Vagina (tissue), 2 donors: ENCODE results near the gene MID1. TPM values are rescaled to one million over a fixed set of nuclear protein-coding genes. Genes with fewer than 3 reads are reported as not detected.

ENCODE experiments used
- DNase-seq, 2 donors: peaks; one replicate each; pipeline ENCODE4 v3.0.0-alpha.2; 2017; ENCODE audit errors: extremely low spot score in 2 of 2
- H3K27ac ChIP-seq: fragments of 200-600 bp; sonication (generic); one replicate; pipeline ENCODE4 v1.5.1; 2019
- H3K27me3 ChIP-seq: fragments of 200-600 bp; sonication (generic); one replicate; pipeline ENCODE4 v1.5.1; 2019
- H3K36me3 ChIP-seq, 2 donors: fragments of 200-600 bp; sonication (generic); one replicate each; pipeline ENCODE4 v1.5.1; 2017 to 2019
- H3K4me1 ChIP-seq: fragments of 200-600 bp; sonication (generic); one replicate; pipeline ENCODE4 v1.5.1; 2019
- H3K4me3 ChIP-seq, 2 donors: fragments of 200-600 bp; sonication (generic); 1 replicate in 1 of 2; 2 replicates in 1 of 2; pipeline ENCODE4 v1.5.1; 2016 to 2019
- H3K9me3 ChIP-seq: fragments of 200-600 bp; sonication (generic); one replicate; pipeline ENCODE4 v1.5.1; 2019
- CTCF ChIP-seq, 3 experiments: fragments of 450-650 bp in 2 of 3; fragments of 200-600 bp in 1 of 3; sonication (generic) in 1 of 3; IDR thresholded peaks; one replicate each; pipeline ENCODE4 v1.5.1; 2017 to 2019; ENCODE audit warnings: antibody characterized with exemption in 3 of 3, mild to moderate bottlenecking in 2 of 3, moderate library complexity in 2 of 3
- POLR2A ChIP-seq, 2 donors: fragments of 450-650 bp; IDR thresholded peaks; one replicate each; pipeline ENCODE4 v1.6.1; 2017; ENCODE audit warnings: antibody characterized with exemption in 2 of 2, mild to moderate bottlenecking in 2 of 2, moderate library complexity in 2 of 2
- POLR2AphosphoS5 ChIP-seq, 2 donors: sonication (generic); formaldehyde crosslinking; IDR thresholded peaks; one replicate each; pipeline ENCODE4 v1.9.0; 2017; ENCODE audit warnings: antibody characterized with exemption in 2 of 2, mild to moderate bottlenecking in 2 of 2, low read depth in 1 of 2; ENCODE audit not compliant: insufficient read depth in 1 of 2
- intact Hi-C: fragments of 100-400 bp; cut with DNase I; formaldehyde crosslinking; loops from one replicate; pipeline ENCODE4 v1.15.1; 2023
- total RNA-seq: library from RNA; depleted of rRNA; stranded (reverse); fragments of >200 nt; gene quantifications from one replicate; pipeline ENCODE4 v1.2.3, GENCODE V29; 2016

MID1 gene
- total RNA-seq, 1 donor from 2014 or later: 16.2 TPM

GRCh38 chrX:10502961-10503360 lies 117.4 kb downstream of the MID1 start:
- H3K36me3 ChIP-seq: no peaks in the 10 kb centered on the region
- no peaks in the 10 kb centered on the region for H3K27me3 ChIP-seq
- no peak overlapping the region for H3K4me3 ChIP-seq
- intact Hi-C loops: no loop called here
- H3K27ac ChIP-seq: no peak overlapping the region
- H3K4me1 ChIP-seq: no peaks in the 10 kb centered on the region
- no peaks in the 10 kb centered on the region for H3K9me3 ChIP-seq
- TF ChIP-seq CTCF (IDR thresholded peaks at IDR 0.05) (no peak), POLR2A (IDR thresholded peaks at IDR 0.05) (no peak), POLR2AphosphoS5 (IDR thresholded peaks at IDR 0.05; ENCODE audit: insufficient read depth in 1 of 2, low read depth in 1 of 2) (no peak)
- DNase-seq: no peak

- no peak for TF ChIP-seq CTCF (IDR thresholded peaks at IDR 0.05)
- no peak for TF ChIP-seq POLR2AphosphoS5 (IDR thresholded peaks at IDR 0.05; ENCODE audit: insufficient read depth in 1 of 2, low read depth in 1 of 2)
- no peak for TF ChIP-seq POLR2A (IDR thresholded peaks at IDR 0.05)
- H3K36me3 ChIP-seq: no peaks in the 10 kb centered on the region
- no peaks in the 10 kb centered on the region for H3K27me3 ChIP-seq
- no peak for DNase-seq
- H3K4me3 ChIP-seq: no peak overlapping the region
- intact Hi-C loops: no loop called here
- no peak overlapping the region for H3K27ac ChIP-seq
- H3K4me1 ChIP-seq: no peaks in the 10 kb centered on the region
- no peaks in the 10 kb centered on the region for H3K9me3 ChIP-seq
Observed at GRCh38 chrX:10501611-10502010, 118.8 kb downstream of the MID1 start.

- Histone ChIP-seq H3K4me1 (no peaks in the 10 kb centered on the region), H3K4me3 (no peak overlapping the region), H3K27me3 (no peaks in the 10 kb centered on the region), H3K9me3 (no peaks in the 10 kb centered on the region), H3K36me3 (no peaks in the 10 kb centered on the region), H3K27ac (no peak overlapping the region)
- intact Hi-C loops: no loop called here
- no peak for TF ChIP-seq POLR2AphosphoS5 (IDR thresholded peaks at IDR 0.05; ENCODE audit: insufficient read depth in 1 of 2, low read depth in 1 of 2)
- no peak for TF ChIP-seq POLR2A (IDR thresholded peaks at IDR 0.05)
- TF ChIP-seq CTCF (IDR thresholded peaks at IDR 0.05): no peak
- no peak for DNase-seq
Observed at GRCh38 chrX:10496345-10496965, 123.9 kb downstream of the MID1 start.

- no peak overlapping the region for H3K27ac ChIP-seq
- no peaks in the 10 kb centered on the region for H3K27me3 ChIP-seq
- no peaks in the 10 kb centered on the region for H3K36me3 ChIP-seq
- no peaks in the 10 kb centered on the region for H3K4me1 ChIP-seq
- no peak overlapping the region for H3K4me3 ChIP-seq
- no peak for TF ChIP-seq CTCF (IDR thresholded peaks at IDR 0.05)
- no peak for TF ChIP-seq POLR2A (IDR thresholded peaks at IDR 0.05)
- no peak for TF ChIP-seq POLR2AphosphoS5 (IDR thresholded peaks at IDR 0.05; ENCODE audit: insufficient read depth in 1 of 2, low read depth in 1 of 2)
- no peaks in the 10 kb centered on the region for H3K9me3 ChIP-seq
- intact Hi-C loops: no loop called here
- no peak for DNase-seq
Observed at GRCh38 chrX:10495677-10496076, 124.7 kb downstream of the MID1 start.

GRCh38 chrX:10492250-10492649 lies 128.1 kb downstream of the MID1 start:
- Histone ChIP-seq H3K27me3 (no peaks in the 10 kb centered on the region), H3K4me3 (no peak overlapping the region), H3K36me3 (no peaks in the 10 kb centered on the region), H3K27ac (no peak overlapping the region), H3K9me3 (no peaks in the 10 kb centered on the region), H3K4me1 (no peaks in the 10 kb centered on the region)
- intact Hi-C loops: no loop called here
- no peak for TF ChIP-seq POLR2AphosphoS5 (IDR thresholded peaks at IDR 0.05; ENCODE audit: insufficient read depth in 1 of 2, low read depth in 1 of 2)
- TF ChIP-seq POLR2A (IDR thresholded peaks at IDR 0.05): no peak
- no peak for TF ChIP-seq CTCF (IDR thresholded peaks at IDR 0.05)
- no peak for DNase-seq
